CD8-positive, alpha-beta memory T cell (primary cell): ENCODE results near the gene ACSS1. TPM values are rescaled to one million over a fixed set of nuclear protein-coding genes. Genes with fewer than 3 reads are reported as not detected.

Experiments used
- CTCF ChIA-PET: fragments of 350-600 bp; sonication (Branson Sonifier 250); formaldehyde crosslinking; loops from one replicate; lab custom pipeline; 2021; ENCODE audit warnings: antibody characterized with exemption; lab: Charles Lee
- POLR2A ChIA-PET: fragments of 350-600 bp; sonication (Branson Sonifier 250); formaldehyde crosslinking; loops from one replicate; lab custom pipeline; 2021; ENCODE audit warnings: antibody characterized with exemption; lab: Charles Lee
- DNase-seq, 5 donors: peaks; one replicate each; pipeline versions ENCODE4 v3.0.0 to v3.0.0-alpha.2; 2020 to 2022; ENCODE audit warnings: mixed read lengths in 1 of 5
- H3K27ac ChIP-seq: one replicate; pipeline ENCODE4 v1.7.0; 2013; ENCODE audit warnings: low read depth, mild to moderate bottlenecking, low read length, moderate library complexity
- H3K27me3 ChIP-seq: 2 replicates; pipeline ENCODE4 v1.7.0; 2013; ENCODE audit warnings: low read length, mild to moderate bottlenecking; ENCODE audit not compliant: insufficient read depth, poor library complexity, severe bottlenecking
- H3K36me3 ChIP-seq: 2 replicates; pipeline ENCODE4 v1.7.0; 2013; ENCODE audit warnings: mild to moderate bottlenecking, low read length, moderate library complexity; ENCODE audit not compliant: insufficient read depth
- H3K4me1 ChIP-seq: 2 replicates; pipeline ENCODE4 v1.7.0; 2013; ENCODE audit warnings: mild to moderate bottlenecking, low read length, moderate library complexity; ENCODE audit not compliant: insufficient read depth
- H3K4me3 ChIP-seq: 2 replicates; pipeline ENCODE4 v1.7.0; 2013; ENCODE audit warnings: mild to moderate bottlenecking, low read length
- H3K9me3 ChIP-seq: 2 replicates; pipeline ENCODE4 v1.7.0; 2013; ENCODE audit warnings: mild to moderate bottlenecking, low read length
- H3K27ac Mint-ChIP-seq, 8 donors: one replicate each; pipeline ENCODE4 v1.8.0; 2020 to 2021; ENCODE audit warnings: mixed read lengths in 8 of 8, mild to moderate bottlenecking in 6 of 8, inconsistent platforms in 3 of 8, moderate library complexity in 3 of 8
- H3K27me3 Mint-ChIP-seq, 2 donors: one replicate each; pipeline ENCODE4 v1.8.0; 2020 to 2021; ENCODE audit warnings: mixed read lengths in 2 of 2, mild to moderate bottlenecking in 1 of 2, moderate library complexity in 1 of 2
- H3K36me3 Mint-ChIP-seq, 3 donors: one replicate each; pipeline ENCODE4 v1.8.0; 2020 to 2021; ENCODE audit warnings: mixed read lengths in 3 of 3, inconsistent platforms in 1 of 3, mild to moderate bottlenecking in 1 of 3
- H3K4me1 Mint-ChIP-seq, 3 donors: one replicate each; pipeline ENCODE4 v1.8.0; 2020 to 2021; ENCODE audit warnings: mixed read lengths in 3 of 3, inconsistent platforms in 1 of 3, mild to moderate bottlenecking in 1 of 3
- H3K4me3 Mint-ChIP-seq, 7 donors: one replicate each; pipeline ENCODE4 v1.8.0; 2020 to 2021; ENCODE audit warnings: mixed read lengths in 7 of 7, mild to moderate bottlenecking in 6 of 7, moderate library complexity in 4 of 7, inconsistent platforms in 2 of 7
- H3K9me3 Mint-ChIP-seq, 5 donors: one replicate each; pipeline ENCODE4 v1.8.0; 2020 to 2022; ENCODE audit warnings: mixed read lengths in 5 of 5, mild to moderate bottlenecking in 3 of 5, moderate library complexity in 2 of 5, inconsistent platforms in 1 of 5
- polyA plus RNA-seq: library from polyadenylated mRNA; unstranded; fragments of 300-500 nt; fragmentation: Illumina TruSeq; gene quantifications from one replicate; pipeline ENCODE4 v1.2.3, GENCODE V29; 2021
- total RNA-seq, 2 experiments: library from RNA; stranded (reverse); gene quantifications; one replicate each; pipeline ENCODE4 v1.2.3, GENCODE V29; 2021

ACSS1 gene
- total and polyA plus RNA-seq, 3 experiments from 2014 or later, result 24.5 to 59.6 (median 24.8) TPM

DNA sequence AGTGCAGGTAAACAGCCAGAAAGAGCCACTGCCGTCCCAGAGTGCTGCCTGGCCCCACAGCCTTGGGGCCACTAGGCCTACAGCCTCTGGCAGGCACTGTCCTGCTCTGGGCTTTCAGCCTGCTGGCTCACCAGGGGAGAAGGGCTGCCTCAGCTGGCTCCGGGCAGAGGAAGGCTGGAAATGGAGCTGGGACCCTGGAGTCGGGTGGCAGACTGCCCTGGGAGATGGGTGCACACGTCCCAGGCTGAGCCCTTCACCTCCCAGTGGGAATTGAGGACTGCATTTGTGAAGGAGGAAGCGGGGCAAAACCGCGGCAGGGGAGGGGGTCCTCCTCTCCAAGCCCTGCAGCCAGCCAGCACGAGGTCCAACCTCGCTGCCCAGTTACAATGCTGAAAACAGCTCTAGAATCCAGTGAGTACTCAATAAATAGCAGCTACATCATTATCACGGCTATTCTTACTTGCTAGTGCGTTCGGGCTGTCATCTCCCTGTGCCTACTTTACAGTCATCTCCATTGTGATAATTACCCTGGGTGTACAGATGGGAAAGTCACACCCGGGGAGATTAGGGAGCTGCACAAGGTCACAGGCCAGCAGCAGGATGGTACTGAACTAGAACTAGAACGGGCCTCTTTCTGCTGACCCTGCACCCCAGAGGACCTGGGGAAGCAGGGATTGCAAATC is 13.1 kb downstream of the ACSS1 start:
- CTCF ChIA-PET, result no interaction called here
- Histone ChIP-seq H3K4me3 (no peak overlapping the region), H3K9me3 (no peaks in the 10 kb centered on the region), H3K36me3 (no peaks in the 10 kb centered on the region), H3K27me3 (no peaks in the 10 kb centered on the region), H3K4me1 (peaks cover 34% of the 10 kb centered on the region), H3K27ac (no peak overlapping the region)
- peak in 1 of 5 donors; percentile 33 for DNase-seq
- Mint-ChIP-seq H3K27ac (peak overlapping the region in 7 of 8 donors; percentile 23 to 97 (median 54)), H3K36me3 (peaks cover 0 to 43% (median 0%) of the 10 kb centered on the region in 3 donors), H3K4me3 (no peak overlapping the region), H3K9me3 (no peaks in the 10 kb centered on the region), H3K4me1 (peaks cover 34 to 62% (median 39%) of the 10 kb centered on the region in 3 donors), H3K27me3 (no peaks in the 10 kb centered on the region)
- POLR2A ChIA-PET, result no interaction called here

DNA sequence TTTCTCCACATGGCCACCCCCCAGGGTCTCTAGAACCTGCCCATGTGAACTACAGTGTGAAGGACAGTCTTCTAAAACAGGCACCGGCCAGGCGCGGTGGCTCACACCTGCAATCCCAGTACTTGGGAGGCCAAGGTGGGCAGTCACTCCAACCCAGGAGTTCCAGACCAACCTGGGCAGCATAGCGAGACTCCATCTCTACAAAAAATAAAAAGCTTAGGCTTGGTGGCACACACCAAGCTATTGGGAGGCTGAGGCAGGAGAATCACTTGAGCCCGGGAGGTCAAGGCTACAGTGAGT is 13.7 kb downstream of the ACSS1 start:
- ChIA-PET POLR2A (interaction anchor here (2.3 kb wide), 1 partner anchor 14 kb away, joined by 9 read pairs; the partner anchor contains the start of gene ACSS1), CTCF (no interaction called here)
- Histone ChIP-seq H3K27ac (no peak overlapping the region), H3K9me3 (no peaks in the 10 kb centered on the region), H3K27me3 (no peaks in the 10 kb centered on the region), H3K36me3 (no peaks in the 10 kb centered on the region), H3K4me3 (no peak overlapping the region), H3K4me1 (peaks cover 39% of the 10 kb centered on the region)
- Mint-ChIP-seq H3K4me1 (peaks cover 29 to 62% (median 34%) of the 10 kb centered on the region in 3 donors), H3K4me3 (peak overlapping the region in 1 of 7 donors; percentile 11), H3K27me3 (no peaks in the 10 kb centered on the region), H3K36me3 (peaks cover 0 to 40% (median 0%) of the 10 kb centered on the region in 3 donors), H3K27ac (peak overlapping the region in 7 of 8 donors; percentile 73 to 99 (median 95)), H3K9me3 (no peaks in the 10 kb centered on the region)
- DNase-seq, result no peak

DNA sequence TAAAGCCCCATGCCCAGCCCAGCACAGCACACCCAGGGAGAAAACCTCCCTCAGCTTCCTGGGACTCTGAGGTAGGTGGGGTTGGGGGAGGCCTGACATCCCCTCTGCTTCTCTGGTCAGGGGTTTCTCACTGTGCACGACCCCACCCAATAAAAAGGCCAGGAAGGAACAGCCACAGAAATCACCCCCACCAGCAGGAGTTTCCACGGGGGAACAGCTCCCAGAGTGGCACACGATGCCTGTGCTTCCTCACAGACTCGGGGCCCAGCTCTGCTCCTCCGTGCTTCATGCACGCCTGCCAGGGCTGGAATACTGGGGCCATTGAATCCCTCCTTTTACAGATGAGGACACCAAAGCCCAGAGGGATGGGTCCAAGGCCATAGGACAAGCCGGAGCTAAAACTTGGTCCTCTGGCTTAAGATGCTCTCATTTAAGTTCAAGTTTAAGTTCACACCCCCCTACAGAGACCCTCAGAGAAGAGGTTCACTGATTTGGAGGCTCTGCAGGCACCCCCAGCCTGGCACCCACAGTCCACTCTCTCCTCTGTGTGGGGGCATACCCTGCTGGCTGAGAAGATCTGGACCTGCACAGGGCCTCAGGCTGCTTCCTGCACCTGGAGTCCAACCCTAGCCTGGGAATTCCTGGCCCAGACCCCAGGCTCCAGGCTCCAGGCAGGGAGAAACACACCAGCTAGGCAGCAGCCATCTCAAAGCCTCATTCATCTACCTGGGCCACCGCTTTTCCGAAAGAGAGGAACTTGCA is 14.3 kb downstream of the ACSS1 start:
- POLR2A ChIA-PET, result interaction anchor here (2.3 kb wide), 1 partner anchor 14 kb away, joined by 9 read pairs; the partner anchor contains the start of gene ACSS1
- CTCF ChIA-PET, result interaction anchor here (1.0 to 1.1 kb wide), 2 partner anchors 11 to 18 kb away, joined by 3 read pairs; no protein-coding TSS in a partner anchor
- Mint-ChIP-seq H3K27me3 (no peaks in the 10 kb centered on the region), H3K4me1 (peaks cover 26 to 61% (median 28%) of the 10 kb centered on the region in 3 donors), H3K4me3 (peak overlapping the region in 2 of 7 donors; percentile 9 to 75), H3K9me3 (no peaks in the 10 kb centered on the region), H3K36me3 (peaks cover 0 to 37% (median 0%) of the 10 kb centered on the region in 3 donors), H3K27ac (peak overlapping the region; percentile 73 to 99 (median 94))
- DNase-seq, result peak in 1 of 5 donors; percentile 35
- H3K27me3 ChIP-seq, result no peaks in the 10 kb centered on the region
- H3K9me3 ChIP-seq, result no peaks in the 10 kb centered on the region
- H3K4me3 ChIP-seq, result no peak overlapping the region
- H3K4me1 ChIP-seq, result peaks cover 39% of the 10 kb centered on the region
- H3K27ac ChIP-seq, result no peak overlapping the region
- no peaks in the 10 kb centered on the region for H3K36me3 ChIP-seq

DNA sequence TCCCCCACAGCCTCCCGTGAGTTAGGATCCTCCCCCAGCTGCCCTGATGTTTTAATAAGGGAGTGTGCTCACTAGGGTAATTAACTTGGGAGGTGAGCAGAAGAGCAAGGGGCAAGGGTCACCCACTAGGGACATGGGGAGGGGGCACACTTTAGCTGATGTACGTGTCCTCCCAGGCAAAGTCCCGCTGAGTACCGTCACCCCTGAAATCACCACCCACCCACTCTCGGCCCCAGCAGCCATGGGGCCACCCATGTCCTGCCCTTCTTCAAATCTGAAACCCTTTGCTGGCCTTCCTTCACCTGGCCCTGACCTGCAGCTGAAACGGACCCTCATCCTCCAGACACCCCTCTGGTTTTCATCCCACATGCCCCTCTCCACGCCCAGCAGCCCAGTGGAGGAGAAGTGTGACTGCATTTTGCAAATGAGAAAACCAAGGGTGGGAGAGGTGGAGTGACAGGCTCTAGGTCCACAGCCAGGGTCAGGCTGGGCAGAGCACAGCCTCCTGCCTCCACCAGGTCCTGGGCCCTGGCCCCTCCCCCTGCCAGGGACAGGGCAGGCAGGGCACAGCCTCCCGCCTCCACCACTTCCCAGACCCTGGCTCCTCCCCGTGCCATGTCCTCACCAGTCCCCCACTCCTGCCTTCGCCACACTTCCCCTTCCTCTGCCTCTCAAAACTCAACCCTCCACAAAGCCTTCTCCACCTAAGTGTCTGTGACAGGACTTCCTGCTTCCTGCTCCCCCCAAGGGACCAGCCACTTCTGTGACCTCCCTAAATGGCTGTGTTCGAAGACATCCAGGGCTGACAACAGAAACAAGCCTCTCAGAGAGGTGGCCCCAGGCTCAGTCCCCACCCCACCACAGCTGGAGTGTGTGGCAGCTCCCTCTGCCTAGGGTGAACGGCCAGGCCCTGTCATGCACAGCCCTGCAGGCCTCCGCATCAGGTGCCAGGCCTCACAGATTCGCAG is 15.1 kb downstream of the ACSS1 start:
- no peaks in the 10 kb centered on the region for H3K27me3 ChIP-seq
- H3K9me3 ChIP-seq, result no peaks in the 10 kb centered on the region
- peaks cover 0 to 34% (median 0%) of the 10 kb centered on the region in 3 donors for H3K36me3 Mint-ChIP-seq
- H3K36me3 ChIP-seq, result no peaks in the 10 kb centered on the region
- H3K4me1 ChIP-seq, result peaks cover 46% of the 10 kb centered on the region
- H3K4me1 Mint-ChIP-seq, result peaks cover 29 to 61% (median 29%) of the 10 kb centered on the region in 3 donors
- peak overlapping the region; percentile 73 to 99 (median 94) for H3K27ac Mint-ChIP-seq
- DNase-seq, result peak; percentile 34 to 75 (median 64)
- peak overlapping the region in 6 of 7 donors; percentile 18 to 76 (median 64) for H3K4me3 Mint-ChIP-seq
- no peaks in the 10 kb centered on the region for H3K9me3 Mint-ChIP-seq
- no peaks in the 10 kb centered on the region for H3K27me3 Mint-ChIP-seq
- H3K4me3 ChIP-seq, result peak overlapping the region; percentile 28
- H3K27ac ChIP-seq, result peak overlapping the region; percentile 59
- ChIA-PET POLR2A (interaction anchor here (2.3 kb wide), 1 partner anchor 15 kb away, joined by 9 read pairs; the partner anchor contains the start of gene ACSS1), CTCF (interaction anchor here (1.0 to 1.1 kb wide), 2 partner anchors 12 to 18 kb away, joined by 3 read pairs; no protein-coding TSS in a partner anchor)

DNA sequence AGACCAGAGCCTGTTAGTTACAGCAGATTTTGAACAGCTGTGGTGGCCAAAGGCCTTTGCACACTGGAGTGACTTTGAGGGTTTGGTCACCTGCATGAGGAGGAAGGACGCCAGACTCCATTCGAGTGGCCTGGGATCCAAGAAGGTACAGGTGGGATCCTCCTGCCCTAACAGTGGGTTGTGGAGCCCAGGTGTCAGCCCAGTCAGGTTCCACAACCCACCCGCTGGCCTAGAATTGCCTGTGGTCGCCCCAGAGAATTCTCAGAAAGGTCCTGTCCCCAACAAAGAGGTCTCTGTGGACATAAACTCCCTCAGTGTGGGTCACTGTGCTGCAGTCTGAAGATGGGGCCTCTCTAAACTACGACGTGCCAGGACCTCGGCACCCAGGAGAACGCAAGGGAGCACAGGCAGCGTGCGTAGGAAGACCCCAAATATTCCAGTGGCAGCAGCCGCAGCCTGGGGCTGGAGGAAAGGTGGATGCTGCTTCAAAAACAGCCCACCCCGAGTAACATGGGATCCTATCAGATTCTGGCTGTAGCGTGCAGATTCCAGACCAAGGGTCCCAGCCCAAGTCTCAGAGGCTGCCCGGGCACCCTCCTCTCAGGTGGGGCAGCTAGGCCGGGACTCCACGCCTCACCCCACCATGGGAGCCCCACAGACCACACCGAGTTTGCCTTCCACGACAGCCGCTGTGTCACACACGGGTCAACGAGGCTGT is 16.0 kb downstream of the ACSS1 start:
- H3K27me3 ChIP-seq, result no peaks in the 10 kb centered on the region
- POLR2A ChIA-PET, result interaction anchor here (2.3 kb wide), 1 partner anchor 16 kb away, joined by 9 read pairs; the partner anchor contains the start of gene ACSS1
- H3K4me1 Mint-ChIP-seq, result peaks cover 35 to 63% (median 35%) of the 10 kb centered on the region in 3 donors
- H3K36me3 ChIP-seq, result no peaks in the 10 kb centered on the region
- no peaks in the 10 kb centered on the region for H3K9me3 ChIP-seq
- CTCF ChIA-PET, result no interaction called here
- peak overlapping the region; percentile 59 for H3K27ac ChIP-seq
- H3K36me3 Mint-ChIP-seq, result peaks cover 0 to 31% (median 0%) of the 10 kb centered on the region in 3 donors
- H3K4me3 Mint-ChIP-seq, result peak overlapping the region in 1 of 7 donors; percentile 48
- no peaks in the 10 kb centered on the region for H3K9me3 Mint-ChIP-seq
- H3K27ac Mint-ChIP-seq, result peak overlapping the region; percentile 73 to 99 (median 94)
- peak overlapping the region; percentile 28 for H3K4me3 ChIP-seq
- no peak for DNase-seq
- peaks cover 54% of the 10 kb centered on the region for H3K4me1 ChIP-seq
- H3K27me3 Mint-ChIP-seq, result no peaks in the 10 kb centered on the region

DNA sequence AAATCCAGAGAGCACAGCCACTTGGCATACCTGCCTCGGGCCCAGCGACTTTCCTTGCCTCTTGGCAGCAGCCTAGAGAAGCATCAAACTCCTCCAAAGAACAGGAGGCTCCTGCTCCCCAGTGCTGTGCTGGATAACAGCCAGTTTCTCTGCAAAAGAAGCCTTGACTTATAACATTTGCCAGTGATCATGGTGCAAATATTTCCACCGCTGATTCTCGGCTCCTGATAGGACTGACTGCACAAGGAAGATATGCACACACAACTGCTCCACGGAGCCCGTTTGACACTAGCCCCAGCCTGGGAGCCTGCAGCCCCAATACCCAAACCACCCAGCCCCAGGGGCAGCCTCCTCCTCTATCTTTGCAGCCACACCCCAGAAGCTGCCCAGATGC is 17.5 kb downstream of the ACSS1 start:
- POLR2A ChIA-PET, result no interaction called here
- Mint-ChIP-seq H3K9me3 (no peaks in the 10 kb centered on the region), H3K4me3 (peak overlapping the region in 1 of 7 donors; percentile 66), H3K27ac (peak overlapping the region in 7 of 8 donors; percentile 56 to 94 (median 73)), H3K27me3 (no peaks in the 10 kb centered on the region), H3K36me3 (peaks cover 0 to 25% (median 0%) of the 10 kb centered on the region in 3 donors), H3K4me1 (peaks cover 49 to 78% (median 49%) of the 10 kb centered on the region in 3 donors)
- Histone ChIP-seq H3K27ac (no peak overlapping the region), H3K4me1 (peaks cover 70% of the 10 kb centered on the region), H3K9me3 (no peaks in the 10 kb centered on the region), H3K27me3 (no peaks in the 10 kb centered on the region), H3K4me3 (no peak overlapping the region), H3K36me3 (no peaks in the 10 kb centered on the region)
- DNase-seq, result no peak
- CTCF ChIA-PET, result interaction anchor here (1.2 kb wide), 1 partner anchor 19 kb away, joined by 3 read pairs; no protein-coding TSS in a partner anchor
